Esophagus squamous epithelium (tissue), 4 donors: ENCODE data around the gene KIF6.

Source experiments
- CTCF ChIP-seq, 6 experiments: fragments of 450-650 bp in 4 of 6; fragments of 200-600 bp in 2 of 6; sonication (generic) in 2 of 6; IDR thresholded peaks; one replicate each; pipeline ENCODE4 v1.5.1; 2016 to 2019; ENCODE audit warnings: antibody characterized with exemption in 6 of 6, mild to moderate bottlenecking in 4 of 6, moderate library complexity in 4 of 6
- POLR2A ChIP-seq, 4 donors: fragments of 450-650 bp; IDR thresholded peaks; one replicate each; pipeline ENCODE4 v1.6.1; 2017; ENCODE audit warnings: antibody characterized with exemption in 4 of 4, mild to moderate bottlenecking in 4 of 4, moderate library complexity in 3 of 4

GRCh38 chr6:39573541-39573940, 151.7 kb downstream of the KIF6 start:
- no peak for TF ChIP-seq CTCF (IDR thresholded peaks at IDR 0.05)
- TF ChIP-seq POLR2A (IDR thresholded peaks at IDR 0.05), result no peak
